Measurements from ENCODE around the gene TOM1L2.

DNA sequence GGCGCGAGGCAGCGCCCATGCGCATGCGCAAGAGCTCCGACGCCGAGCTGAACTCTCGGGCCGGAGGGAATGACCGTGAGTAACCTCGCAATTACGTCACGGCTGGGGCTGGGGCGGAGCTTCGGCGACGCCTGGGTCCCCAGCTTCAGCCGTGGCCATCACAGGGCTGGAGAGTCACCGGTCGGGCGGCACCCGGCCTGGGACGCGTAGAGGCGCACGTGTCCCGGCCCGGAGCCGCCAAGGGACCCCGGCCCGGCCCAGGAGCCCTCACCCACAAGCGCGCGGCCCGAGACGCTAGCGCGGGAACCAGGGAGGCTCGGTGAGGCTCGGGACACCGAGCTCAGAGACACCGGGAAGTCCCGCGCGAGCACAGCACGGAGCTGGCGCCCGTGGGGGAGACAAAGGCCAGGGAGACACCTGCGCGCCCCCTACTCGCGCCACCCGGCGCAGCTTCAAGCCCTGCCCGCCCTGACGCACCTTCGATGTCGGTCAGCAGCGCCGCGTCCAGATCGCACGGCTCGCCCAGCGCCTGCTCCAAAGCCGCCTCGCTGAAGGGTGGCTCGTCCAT lies 135.9 kb downstream of the TOM1L2 start:
- TF ChIP-seq, protein P1, sequence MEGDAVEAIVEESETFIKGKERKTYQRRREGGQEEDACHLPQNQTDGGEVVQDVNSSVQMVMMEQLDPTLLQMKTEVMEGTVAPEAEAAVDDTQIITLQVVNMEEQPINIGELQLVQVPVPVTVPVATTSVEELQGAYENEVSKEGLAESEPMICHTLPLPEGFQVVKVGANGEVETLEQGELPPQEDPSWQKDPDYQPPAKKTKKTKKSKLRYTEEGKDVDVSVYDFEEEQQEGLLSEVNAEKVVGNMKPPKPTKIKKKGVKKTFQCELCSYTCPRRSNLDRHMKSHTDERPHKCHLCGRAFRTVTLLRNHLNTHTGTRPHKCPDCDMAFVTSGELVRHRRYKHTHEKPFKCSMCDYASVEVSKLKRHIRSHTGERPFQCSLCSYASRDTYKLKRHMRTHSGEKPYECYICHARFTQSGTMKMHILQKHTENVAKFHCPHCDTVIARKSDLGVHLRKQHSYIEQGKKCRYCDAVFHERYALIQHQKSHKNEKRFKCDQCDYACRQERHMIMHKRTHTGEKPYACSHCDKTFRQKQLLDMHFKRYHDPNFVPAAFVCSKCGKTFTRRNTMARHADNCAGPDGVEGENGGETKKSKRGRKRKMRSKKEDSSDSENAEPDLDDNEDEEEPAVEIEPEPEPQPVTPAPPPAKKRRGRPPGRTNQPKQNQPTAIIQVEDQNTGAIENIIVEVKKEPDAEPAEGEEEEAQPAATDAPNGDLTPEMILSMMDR (IDR thresholded peaks at IDR 0.05; ENCODE audit: poor library complexity) = no peak
- no peak for TF ChIP-seq EZH2 (IDR thresholded peaks at IDR 0.05; ENCODE audit: borderline replicate concordance)
- no peak for TF ChIP-seq EZH2phosphoT487 (IDR thresholded peaks at IDR 0.05; ENCODE audit: low read depth, severe bottlenecking, unreplicated experiment)
